MM.1S (cell line): ENCODE data around the gene IMMP2L.

Source experiments
- DNase-seq: peaks from one replicate; pipeline ENCODE4 v3.0.0-alpha.2; 2015
- H2AFZ ChIP-seq: fragments of 300-600 bp; sonication (generic); 2 replicates; pipeline ENCODE4 v1.6.0; 2016; ENCODE audit warnings: antibody characterized with exemption, low read length
- H3F3A ChIP-seq: fragments of 300-600 bp; sonication (generic); 2 replicates; pipeline ENCODE4 v1.6.1; 2016; ENCODE audit warnings: mild to moderate bottlenecking, antibody characterized with exemption, low read length, moderate library complexity, mixed read lengths; ENCODE audit not compliant: insufficient read depth
- H3K27ac ChIP-seq: fragments of 300-600 bp; sonication (generic); 2 replicates; pipeline ENCODE4 v1.5.1; 2016; ENCODE audit warnings: mild to moderate bottlenecking, low read length
- H3K27me3 ChIP-seq: fragments of 300-600 bp; sonication (generic); replicated peaks from 2 replicates; pipeline ENCODE4 v1.6.0; 2016; ENCODE audit warnings: low read length; ENCODE audit not compliant: insufficient read depth
- H3K36me3 ChIP-seq: fragments of 300-600 bp; sonication (generic); replicated peaks from 2 replicates; pipeline ENCODE4 v1.6.1; 2016; ENCODE audit warnings: mild to moderate bottlenecking, low read length, mixed read lengths; ENCODE audit not compliant: insufficient read depth
- H3K4me1 ChIP-seq: fragments of 300-600 bp; sonication (generic); 2 replicates; pipeline ENCODE4 v1.6.1; 2016; ENCODE audit warnings: low read length, mixed read lengths
- H3K4me2 ChIP-seq: fragments of 300-600 bp; sonication (generic); 2 replicates; pipeline ENCODE4 v1.6.0; 2016; ENCODE audit warnings: low read depth, low read length
- H3K4me3 ChIP-seq: fragments of 300-600 bp; sonication (generic); 2 replicates; pipeline ENCODE4 v1.5.1; 2016; ENCODE audit warnings: low read length, mixed read lengths
- H3K79me2 ChIP-seq: fragments of 300-600 bp; sonication (generic); 2 replicates; pipeline ENCODE4 v1.6.1; 2016; ENCODE audit warnings: mixed run types, low read length, mixed read lengths
- H3K9ac ChIP-seq: fragments of 300-600 bp; sonication (generic); 2 replicates; pipeline ENCODE4 v1.6.1; 2016; ENCODE audit warnings: low read length, mixed read lengths
- H3K9me2 ChIP-seq: fragments of 300-600 bp; sonication (generic); replicated peaks from 2 replicates; pipeline ENCODE4 v1.6.1; 2016; ENCODE audit warnings: mild to moderate bottlenecking, low read length, mixed read lengths; ENCODE audit not compliant: insufficient read depth
- H3K9me3 ChIP-seq: fragments of 300-600 bp; sonication (generic); replicated peaks from 2 replicates; pipeline ENCODE4 v1.6.1; 2016; ENCODE audit warnings: mild to moderate bottlenecking, low read length, mixed read lengths; ENCODE audit not compliant: insufficient read depth
- H4K20me1 ChIP-seq: fragments of 300-600 bp; sonication (generic); 2 replicates; pipeline ENCODE4 v1.6.1; 2016; ENCODE audit warnings: mild to moderate bottlenecking, low read length, moderate library complexity, mixed read lengths; ENCODE audit not compliant: insufficient read depth
- CTCF ChIP-seq: fragments of 300-600 bp; sonication (generic); IDR thresholded peaks from 2 replicates; pipeline ENCODE4 v1.5.1; 2016; ENCODE audit warnings: antibody characterized with exemption, low read length, mixed read lengths
- EZH2 ChIP-seq: fragments of 300-600 bp; sonication (generic); optimal IDR thresholded peaks from 2 replicates; pipeline ENCODE3; 2017; ENCODE audit warnings: low read depth, mild to moderate bottlenecking, antibody characterized with exemption, low read length, mixed read lengths
- EZH2phosphoT487 ChIP-seq: fragments of 300-600 bp; sonication (generic); IDR thresholded peaks from 2 replicates; pipeline ENCODE4 v1.6.1; 2018; ENCODE audit warnings: antibody characterized with exemption, low read length

IMMP2L gene

DNA sequence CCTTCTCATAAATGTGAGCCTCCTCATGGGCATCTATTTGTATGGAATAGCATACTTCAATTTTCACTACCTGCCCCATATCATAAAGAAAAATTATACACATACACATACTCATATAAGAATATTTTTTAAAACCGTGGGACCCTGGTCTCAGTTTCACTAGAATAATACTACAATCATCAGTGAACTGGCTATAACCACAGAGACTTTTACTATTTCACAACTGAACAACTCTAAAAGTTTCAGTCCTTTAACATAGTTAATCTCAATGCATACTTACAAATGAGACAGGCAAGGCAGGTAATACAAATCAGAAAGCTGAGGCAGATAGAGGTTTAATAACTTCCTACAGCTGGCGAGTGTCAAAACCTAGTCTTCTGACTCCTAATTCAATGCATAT lies 388.3 kb downstream of the IMMP2L start:
- no peaks in the 10 kb centered on the region for H3K79me2 ChIP-seq
- H3K4me3 ChIP-seq = no peak overlapping the region
- no peaks in the 10 kb centered on the region for H3K27me3 ChIP-seq
- TF ChIP-seq EZH2phosphoT487 (no peak), CTCF (no peak), EZH2 (no peak)
- DNase-seq = no peak
- no peaks in the 10 kb centered on the region for H3K4me1 ChIP-seq
- no peaks in the 10 kb centered on the region for H4K20me1 ChIP-seq
- no peak overlapping the region for H3K27ac ChIP-seq
- no peak overlapping the region for H3K9ac ChIP-seq
- no peaks in the 10 kb centered on the region for H3K9me3 ChIP-seq
- H3K36me3 ChIP-seq = no peaks in the 10 kb centered on the region
- H3K4me2 ChIP-seq = no peak overlapping the region
- H2AFZ ChIP-seq = no peak overlapping the region
- H3K9me2 ChIP-seq = no peaks in the 10 kb centered on the region
- H3F3A ChIP-seq = no peaks in the 10 kb centered on the region

DNA sequence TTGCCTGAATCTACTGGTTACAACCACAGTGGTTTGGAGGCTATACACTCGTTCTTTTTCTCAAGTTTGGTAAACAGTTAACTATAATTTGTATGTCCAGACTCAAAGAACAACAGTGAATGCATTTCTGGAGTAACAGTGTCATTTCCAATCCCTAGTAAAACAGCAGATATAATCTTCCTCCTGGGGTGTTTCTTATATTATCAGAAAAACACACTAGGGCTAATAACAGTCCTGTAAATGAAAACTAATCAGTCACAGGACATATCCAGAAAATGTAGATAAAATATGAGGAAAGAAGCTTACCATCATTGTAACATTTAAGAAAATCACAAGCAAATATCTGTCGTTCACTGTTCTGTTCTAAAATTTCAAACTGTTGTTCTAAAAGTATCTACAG lies 388.8 kb downstream of the IMMP2L start:
- H3K79me2 ChIP-seq = no peaks in the 10 kb centered on the region
- H3K9me3 ChIP-seq = no peaks in the 10 kb centered on the region
- no peaks in the 10 kb centered on the region for H3K9me2 ChIP-seq
- no peak for DNase-seq
- no peaks in the 10 kb centered on the region for H3K36me3 ChIP-seq
- no peak overlapping the region for H3K27ac ChIP-seq
- no peaks in the 10 kb centered on the region for H3F3A ChIP-seq
- no peak overlapping the region for H3K9ac ChIP-seq
- H2AFZ ChIP-seq = no peak overlapping the region
- TF ChIP-seq CTCF = no peak
- no peak for TF ChIP-seq EZH2
- no peak for TF ChIP-seq EZH2phosphoT487
- H3K4me1 ChIP-seq = no peaks in the 10 kb centered on the region
- no peak overlapping the region for H3K4me2 ChIP-seq
- no peaks in the 10 kb centered on the region for H4K20me1 ChIP-seq
- no peaks in the 10 kb centered on the region for H3K27me3 ChIP-seq
- no peak overlapping the region for H3K4me3 ChIP-seq

DNA sequence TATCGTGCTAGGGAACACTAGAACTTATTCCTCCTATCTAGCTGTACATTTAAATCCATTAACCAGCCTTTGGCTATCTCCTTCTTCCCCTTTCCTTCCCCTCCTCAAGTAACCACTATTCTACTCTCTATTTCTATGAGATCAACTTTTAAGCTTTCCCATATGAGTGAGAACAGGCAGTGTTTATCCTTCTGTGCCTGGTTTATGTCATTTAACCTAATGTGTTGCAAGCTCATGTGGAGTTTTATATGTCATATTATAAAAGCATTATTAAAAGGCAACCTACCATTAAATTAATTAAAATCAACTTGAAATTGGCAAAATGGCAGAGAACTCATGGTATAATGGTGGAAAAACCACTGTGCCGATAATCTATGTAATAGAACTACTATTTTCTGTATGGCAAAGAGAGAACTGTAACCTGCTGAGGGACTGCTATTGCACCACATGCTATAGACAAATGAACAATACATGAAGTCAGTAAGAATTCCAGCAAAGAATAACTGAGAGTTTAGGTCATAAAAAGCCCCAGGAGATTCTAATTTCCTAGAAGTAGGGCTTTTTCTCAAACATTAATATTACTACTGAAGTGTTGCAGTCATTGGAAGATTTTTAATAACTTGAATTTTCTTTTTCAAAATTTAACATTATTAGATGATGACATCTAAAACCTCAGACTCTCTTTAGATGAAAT lies 389.6 kb downstream of the IMMP2L start:
- Histone ChIP-seq H3K9me3 (no peaks in the 10 kb centered on the region), H3K9me2 (no peaks in the 10 kb centered on the region), H4K20me1 (no peaks in the 10 kb centered on the region), H3F3A (no peaks in the 10 kb centered on the region), H3K27ac (no peak overlapping the region), H3K4me3 (no peak overlapping the region), H3K36me3 (no peaks in the 10 kb centered on the region), H3K4me2 (no peak overlapping the region), H3K27me3 (no peaks in the 10 kb centered on the region), H2AFZ (no peak overlapping the region), H3K4me1 (no peaks in the 10 kb centered on the region), H3K9ac (no peak overlapping the region), H3K79me2 (no peaks in the 10 kb centered on the region)
- TF ChIP-seq EZH2phosphoT487 (no peak), CTCF (no peak), EZH2 (no peak)
- no peak for DNase-seq
